ENCODE data around the gene CFTR.

Gene CFTR

DNA sequence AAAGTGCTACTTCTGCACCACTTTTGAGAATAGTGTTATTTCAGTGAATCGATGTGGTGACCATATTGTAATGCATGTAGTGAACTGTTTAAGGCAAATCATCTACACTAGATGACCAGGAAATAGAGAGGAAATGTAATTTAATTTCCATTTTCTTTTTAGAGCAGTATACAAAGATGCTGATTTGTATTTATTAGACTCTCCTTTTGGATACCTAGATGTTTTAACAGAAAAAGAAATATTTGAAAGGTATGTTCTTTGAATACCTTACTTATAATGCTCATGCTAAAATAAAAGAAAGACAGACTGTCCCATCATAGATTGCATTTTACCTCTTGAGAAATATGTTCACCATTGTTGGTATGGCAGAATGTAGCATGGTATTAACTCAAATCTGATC, 110.4 kb downstream of the CFTR start:
- no peak for DNase-seq (ENCODE audit: low read depth)

DNA sequence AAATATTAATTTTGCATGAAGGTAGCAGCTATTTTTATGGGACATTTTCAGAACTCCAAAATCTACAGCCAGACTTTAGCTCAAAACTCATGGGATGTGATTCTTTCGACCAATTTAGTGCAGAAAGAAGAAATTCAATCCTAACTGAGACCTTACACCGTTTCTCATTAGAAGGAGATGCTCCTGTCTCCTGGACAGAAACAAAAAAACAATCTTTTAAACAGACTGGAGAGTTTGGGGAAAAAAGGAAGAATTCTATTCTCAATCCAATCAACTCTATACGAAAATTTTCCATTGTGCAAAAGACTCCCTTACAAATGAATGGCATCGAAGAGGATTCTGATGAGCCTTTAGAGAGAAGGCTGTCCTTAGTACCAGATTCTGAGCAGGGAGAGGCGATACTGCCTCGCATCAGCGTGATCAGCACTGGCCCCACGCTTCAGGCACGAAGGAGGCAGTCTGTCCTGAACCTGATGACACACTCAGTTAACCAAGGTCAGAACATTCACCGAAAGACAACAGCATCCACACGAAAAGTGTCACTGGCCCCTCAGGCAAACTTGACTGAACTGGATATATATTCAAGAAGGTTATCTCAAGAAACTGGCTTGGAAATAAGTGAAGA, 112.3 kb downstream of the CFTR start:
- DNase-seq (ENCODE audit: low read depth) = no peak

DNA sequence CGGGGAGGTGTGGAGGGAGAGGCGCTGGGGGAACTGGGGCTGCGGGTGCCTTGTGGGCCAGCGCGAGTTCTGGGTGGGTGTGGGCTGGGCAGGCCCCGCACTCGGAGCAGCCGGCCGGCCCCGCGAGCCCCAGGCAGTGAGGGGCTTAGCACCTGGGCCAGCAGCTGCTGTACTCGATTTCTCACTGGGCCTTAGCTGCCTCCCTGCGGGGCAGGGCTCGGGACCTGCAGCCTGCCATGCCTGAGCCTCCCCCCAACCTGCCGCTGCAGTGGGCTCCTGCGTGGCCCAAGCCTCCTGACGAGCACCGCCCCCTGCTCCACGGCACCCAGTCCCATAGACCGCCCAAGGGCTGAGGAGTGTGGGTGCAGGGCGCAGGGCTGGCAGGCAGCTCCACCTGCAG, 116.3 kb downstream of the CFTR start:
- no peak for DNase-seq (ENCODE audit: low read depth)

DNA sequence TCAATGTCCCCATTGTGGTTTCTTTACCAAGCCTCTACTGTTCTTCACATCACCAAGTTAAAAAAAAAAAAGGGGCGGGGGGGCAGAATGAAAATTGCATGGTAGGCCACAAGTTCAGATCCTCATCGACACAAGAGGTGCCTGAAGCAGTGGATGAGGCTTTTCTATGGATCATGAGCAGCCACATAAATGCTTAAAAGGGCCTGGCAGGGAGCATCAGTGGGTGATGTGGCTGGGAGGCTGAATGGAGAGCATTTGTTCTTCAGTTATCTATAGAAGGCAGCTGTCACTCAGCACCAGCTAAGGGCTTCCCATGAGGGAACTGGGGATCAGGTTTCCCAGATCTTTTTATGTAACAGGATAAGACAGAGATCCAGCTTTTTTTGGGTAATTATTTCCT, 117.9 kb downstream of the CFTR start:
- no peak for DNase-seq (ENCODE audit: low read depth)

DNA sequence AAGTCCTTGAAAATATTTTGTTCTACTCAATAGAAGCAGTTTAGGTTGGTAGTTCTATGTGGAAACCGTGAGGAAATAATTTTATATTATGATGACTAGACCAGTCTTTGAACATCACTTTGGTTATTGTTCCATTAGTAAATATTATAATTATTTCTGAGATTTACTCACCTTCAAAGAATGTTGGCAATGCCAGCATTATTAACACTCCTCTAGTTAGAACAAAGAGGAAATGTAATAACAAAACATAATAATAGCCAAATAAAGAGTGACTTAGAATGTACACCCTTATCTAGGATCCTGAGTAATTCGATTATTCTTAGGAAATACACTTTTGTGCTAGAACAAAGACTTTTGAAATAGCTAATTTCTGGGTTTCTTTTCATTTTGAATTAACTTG, 121.1 kb downstream of the CFTR start:
- DNase-seq (ENCODE audit: low read depth) = no peak

DNA sequence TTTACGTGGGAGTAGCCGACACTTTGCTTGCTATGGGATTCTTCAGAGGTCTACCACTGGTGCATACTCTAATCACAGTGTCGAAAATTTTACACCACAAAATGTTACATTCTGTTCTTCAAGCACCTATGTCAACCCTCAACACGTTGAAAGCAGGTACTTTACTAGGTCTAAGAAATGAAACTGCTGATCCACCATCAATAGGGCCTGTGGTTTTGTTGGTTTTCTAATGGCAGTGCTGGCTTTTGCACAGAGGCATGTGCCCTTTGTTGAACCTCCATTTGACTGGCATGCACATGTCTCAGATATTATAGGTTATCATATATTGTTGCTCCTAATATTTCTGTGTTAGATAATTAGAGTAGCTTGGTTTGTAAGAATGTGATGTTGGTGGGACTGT, 123.8 kb downstream of the CFTR start:
- no peak for DNase-seq (ENCODE audit: low read depth)

DNA sequence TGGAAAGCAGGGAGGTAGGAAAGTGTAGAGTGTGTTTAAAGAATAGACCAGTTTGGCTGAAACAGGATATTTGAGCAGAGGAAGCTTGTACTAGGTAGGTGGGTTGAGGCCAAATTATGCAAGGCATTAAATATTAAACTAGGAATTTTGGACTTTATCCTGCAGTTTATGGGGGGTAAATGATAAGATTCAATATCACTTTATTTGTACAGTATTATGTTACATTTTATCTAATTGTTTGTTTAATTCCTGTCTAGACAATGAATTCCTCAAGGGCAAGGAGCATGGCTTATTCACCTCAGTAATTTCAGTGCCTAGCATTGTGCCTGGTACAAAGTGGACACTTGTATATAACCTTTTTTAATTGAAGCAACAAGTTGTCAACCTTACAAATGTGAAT, 125.9 kb downstream of the CFTR start:
- no peak for DNase-seq (ENCODE audit: low read depth)

DNA sequence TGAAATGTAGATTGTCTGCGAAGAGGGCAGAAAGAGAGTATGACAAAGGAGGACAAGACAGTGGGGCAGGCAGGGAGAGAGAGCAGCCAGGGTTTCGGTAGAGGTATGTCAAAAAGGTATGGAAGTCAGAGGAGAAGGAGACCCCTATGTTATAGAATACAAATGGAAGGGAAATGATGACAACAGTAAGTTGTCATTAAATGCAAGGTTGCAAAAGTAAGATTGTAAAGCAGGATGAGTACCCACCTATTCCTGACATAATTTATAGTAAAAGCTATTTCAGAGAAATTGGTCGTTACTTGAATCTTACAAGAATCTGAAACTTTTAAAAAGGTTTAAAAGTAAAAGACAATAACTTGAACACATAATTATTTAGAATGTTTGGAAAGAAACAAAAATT, 126.3 kb downstream of the CFTR start:
- no peak for DNase-seq (ENCODE audit: low read depth)

DNA sequence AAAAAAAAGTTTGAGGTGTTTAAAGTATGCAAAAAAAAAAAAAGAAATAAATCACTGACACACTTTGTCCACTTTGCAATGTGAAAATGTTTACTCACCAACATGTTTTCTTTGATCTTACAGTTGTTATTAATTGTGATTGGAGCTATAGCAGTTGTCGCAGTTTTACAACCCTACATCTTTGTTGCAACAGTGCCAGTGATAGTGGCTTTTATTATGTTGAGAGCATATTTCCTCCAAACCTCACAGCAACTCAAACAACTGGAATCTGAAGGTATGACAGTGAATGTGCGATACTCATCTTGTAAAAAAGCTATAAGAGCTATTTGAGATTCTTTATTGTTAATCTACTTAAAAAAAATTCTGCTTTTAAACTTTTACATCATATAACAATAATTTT, 130.6 kb downstream of the CFTR start:
- no peak for DNase-seq (ENCODE audit: low read depth)

DNA sequence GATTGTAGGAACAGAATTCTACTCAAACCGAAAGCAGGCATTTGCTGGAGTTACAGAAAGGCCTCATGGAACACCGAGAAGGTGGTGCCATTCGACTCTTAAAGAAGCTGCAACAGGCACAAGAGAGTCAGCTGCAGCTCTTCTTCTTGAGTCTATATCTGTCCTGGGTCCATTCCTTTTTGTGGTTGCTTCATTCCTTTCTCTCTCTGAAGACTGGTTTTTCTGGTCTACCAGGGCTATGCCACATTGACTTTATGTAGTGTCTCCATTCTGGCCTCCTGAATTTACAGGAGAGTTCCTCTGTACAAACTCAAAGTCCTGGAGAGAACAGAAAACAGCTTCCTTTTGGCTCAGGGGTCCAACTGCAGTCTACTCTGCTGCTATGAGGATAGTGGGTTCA, 132.8 kb downstream of the CFTR start:
- DNase-seq (ENCODE audit: low read depth) = no peak

DNA sequence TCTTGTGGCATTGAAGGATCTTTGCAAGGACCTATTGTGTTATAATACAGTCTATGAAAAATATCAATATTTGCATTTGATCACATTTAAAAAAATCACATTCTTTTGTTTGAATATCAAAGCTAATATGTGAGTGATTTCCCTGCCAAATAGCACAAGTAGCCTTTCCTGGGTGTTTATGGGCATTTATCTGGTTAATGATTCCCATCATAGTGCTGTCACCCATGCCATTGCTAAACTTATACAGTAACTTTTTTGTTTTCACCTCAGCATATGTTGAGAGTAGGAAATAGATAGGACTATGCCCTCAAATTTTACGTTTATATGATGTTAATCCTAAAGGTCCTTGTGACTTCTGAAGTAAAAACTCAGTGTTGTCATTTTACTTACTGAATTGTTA, 136.9 kb downstream of the CFTR start:
- DNase-seq (ENCODE audit: low read depth) = no peak

DNA sequence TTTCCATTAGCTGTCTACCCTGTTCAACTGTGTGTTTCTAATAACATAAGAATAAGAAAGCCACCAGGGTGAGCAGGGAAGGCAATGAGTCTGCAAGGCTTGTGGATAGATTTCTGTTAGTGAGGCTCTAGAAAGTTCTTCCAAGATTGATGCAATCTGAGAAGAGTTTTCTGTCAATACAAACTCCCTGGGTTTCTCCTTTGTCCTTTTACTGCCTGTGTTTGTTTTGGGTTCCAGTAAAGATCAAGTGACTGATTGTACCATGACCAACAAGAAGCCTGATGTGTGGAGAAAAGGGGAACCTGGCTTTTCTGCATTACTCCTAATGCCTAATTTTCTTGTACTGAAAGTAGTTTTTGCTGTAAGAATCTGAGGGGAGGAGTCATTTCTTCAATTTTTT, 139.9 kb downstream of the CFTR start:
- DNase-seq (ENCODE audit: low read depth) = no peak

DNA sequence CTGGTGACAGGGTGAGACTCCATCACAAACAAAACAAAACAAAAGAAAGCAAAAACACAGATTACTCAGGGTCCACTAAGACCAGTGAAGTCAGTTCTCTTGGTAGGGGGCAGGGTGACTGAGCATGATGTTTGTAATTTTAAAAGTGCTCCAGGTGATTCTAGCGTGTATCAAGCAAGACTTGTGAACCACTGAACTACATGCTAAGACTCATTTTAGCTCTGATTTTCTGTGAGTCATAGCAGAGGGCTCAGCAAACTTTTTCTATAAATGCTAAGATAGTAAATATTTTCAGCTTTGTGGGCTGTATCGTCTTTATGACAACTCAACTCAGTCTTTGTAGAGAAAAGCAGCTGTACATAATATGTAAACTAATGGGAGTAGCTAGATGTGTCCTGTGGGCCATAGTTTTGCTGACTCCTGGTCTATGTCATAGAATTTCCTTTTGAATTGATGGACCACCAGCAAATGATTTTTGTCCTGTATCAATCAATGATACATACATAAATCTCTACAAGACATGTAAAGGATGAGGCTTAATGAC, 141.3 kb downstream of the CFTR start:
- DNase-seq (ENCODE audit: low read depth) = no peak

DNA sequence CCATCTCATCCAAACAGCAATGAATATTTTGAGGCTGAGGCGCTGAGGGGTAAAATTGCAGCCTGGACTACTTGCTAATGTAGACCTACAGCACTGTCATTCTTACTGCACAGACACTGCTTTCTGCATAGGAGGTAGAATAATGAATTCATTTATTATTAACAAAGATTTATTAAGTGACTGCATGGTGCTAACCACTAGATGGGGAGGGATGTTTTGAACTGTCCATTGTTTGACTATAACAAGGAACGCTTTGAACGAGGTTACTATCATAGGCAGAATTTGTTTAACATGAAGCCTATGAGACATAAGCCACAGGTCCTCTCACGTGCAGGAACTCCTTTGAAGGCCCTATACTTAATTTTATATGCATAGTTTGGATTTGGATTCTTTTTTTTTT, 143.8 kb downstream of the CFTR start:
- DNase-seq (ENCODE audit: low read depth) = no peak

DNA sequence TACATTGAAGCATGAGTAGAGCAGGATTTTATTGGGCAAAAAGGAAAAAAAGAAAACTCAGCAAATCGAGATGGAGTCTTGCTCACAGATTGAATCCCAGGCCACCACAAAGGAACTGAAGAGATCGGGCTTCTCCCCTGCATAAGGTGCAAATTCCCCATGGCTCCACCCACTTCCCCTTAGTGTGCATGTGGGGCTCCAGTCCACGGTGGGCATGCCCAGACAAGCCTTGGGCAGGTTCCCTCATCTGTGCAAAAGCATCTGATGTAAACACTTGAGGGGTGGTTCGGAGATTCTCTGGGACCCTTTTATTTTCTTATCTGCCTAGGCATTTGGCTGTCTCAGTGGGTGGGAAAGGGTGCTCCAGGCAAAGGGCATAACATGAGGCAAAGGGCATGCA, 150.7 kb downstream of the CFTR start:
- no peak for DNase-seq (ENCODE audit: low read depth)

DNA sequence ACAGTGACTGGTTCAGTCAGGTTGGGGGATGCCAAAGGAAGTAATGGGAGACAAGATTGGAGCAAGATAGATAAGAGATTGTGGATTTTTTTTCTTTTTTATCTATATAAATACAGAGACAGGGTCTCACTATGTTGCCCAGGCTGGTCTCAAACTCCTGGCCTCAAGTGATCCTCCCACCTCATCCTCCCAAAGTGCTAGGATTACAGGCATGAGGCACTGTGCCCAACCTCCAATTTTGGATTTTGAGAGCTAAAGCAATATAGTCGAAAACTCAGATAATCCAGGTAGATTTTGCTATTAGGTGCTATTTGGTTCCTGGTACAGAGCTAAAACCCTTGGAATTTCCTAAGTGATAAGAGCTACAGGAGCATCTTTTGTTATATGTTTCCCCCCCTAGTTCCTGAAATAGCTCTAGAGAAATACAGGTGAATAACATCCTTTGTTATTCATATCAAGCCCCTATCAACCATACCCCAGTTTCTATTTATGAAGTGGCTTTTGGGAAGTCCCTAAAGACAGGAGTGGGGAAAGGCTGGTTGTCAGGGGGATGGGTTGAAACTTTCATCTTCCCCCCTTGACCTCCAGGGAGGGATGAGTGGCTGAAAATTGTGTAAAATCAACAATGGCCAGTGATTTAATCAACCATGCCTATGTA, 151.2 kb downstream of the CFTR start:
- DNase-seq (ENCODE audit: low read depth) = no peak

DNA sequence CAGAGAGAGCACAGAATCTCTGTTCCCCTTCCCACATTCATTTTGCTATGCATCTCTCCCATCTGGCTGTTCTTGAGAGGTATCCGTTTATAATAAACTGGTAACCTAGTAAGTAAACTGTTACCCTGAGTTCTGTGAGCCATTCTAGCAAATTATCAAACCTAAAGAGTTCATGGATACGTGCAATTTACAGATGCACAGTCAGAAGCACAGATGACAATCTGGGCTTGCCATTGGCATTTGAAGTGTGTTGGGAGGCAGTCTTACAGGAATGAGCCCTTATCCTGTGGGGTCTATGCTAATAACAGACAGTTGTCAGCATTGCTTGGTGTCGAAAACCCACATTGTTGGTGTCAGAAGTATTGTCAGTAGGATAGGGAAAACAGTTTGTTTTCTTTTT, 151.8 kb downstream of the CFTR start:
- no peak for DNase-seq (ENCODE audit: low read depth)

DNA sequence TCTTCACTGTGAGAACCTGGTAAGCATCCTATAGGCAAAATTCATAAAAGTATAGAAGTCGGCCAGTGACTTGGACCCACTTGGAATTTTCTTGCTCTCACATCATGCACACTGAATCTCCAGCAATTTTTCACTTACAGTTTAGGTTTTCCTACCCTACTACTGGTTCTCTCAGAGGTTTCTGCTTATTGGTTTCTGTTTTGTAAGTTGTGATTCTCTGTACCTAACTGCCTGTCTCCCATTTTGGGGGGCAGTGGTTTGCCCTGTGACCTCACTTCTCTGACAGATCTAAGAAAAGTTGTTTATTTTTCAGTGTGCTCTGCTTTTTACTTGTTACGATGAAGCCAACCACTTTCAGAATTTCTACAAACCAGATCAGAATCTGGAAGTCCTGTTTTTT, 158.1 kb downstream of the CFTR start:
- no peak for DNase-seq (ENCODE audit: low read depth)

DNA sequence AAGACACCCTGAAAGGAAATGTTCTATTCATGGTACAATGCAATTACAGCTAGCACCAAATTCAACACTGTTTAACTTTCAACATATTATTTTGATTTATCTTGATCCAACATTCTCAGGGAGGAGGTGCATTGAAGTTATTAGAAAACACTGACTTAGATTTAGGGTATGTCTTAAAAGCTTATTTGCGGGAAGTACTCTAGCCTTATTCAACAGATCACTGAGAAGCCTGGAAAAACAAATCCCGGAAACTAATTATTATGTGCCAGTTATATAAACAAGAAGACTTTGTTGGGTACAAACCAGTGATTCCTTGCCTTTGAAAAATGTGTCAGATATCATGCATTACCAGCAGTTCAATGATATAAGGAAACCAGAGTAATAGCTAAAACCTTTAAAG, 160.1 kb downstream of the CFTR start:
- no peak for DNase-seq (ENCODE audit: low read depth)

DNA sequence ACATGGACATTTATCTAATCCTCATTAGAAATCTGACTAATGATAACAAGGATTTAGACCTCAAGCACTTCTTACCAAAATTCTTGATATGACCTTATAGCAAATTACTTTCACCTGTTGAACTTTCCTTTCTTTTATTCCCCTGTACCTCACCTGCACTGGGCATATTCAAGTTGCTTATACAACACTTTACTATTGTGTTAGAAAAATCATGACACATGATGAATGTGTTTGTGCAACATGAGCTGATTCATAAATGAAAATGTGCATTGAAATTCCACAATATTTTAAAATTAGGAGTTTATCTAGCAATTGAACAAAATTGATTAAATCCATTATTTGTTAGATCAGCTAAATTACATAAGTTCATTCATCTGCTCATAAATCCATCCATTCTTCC, 160.6 kb downstream of the CFTR start:
- DNase-seq (ENCODE audit: low read depth) = no peak

DNA sequence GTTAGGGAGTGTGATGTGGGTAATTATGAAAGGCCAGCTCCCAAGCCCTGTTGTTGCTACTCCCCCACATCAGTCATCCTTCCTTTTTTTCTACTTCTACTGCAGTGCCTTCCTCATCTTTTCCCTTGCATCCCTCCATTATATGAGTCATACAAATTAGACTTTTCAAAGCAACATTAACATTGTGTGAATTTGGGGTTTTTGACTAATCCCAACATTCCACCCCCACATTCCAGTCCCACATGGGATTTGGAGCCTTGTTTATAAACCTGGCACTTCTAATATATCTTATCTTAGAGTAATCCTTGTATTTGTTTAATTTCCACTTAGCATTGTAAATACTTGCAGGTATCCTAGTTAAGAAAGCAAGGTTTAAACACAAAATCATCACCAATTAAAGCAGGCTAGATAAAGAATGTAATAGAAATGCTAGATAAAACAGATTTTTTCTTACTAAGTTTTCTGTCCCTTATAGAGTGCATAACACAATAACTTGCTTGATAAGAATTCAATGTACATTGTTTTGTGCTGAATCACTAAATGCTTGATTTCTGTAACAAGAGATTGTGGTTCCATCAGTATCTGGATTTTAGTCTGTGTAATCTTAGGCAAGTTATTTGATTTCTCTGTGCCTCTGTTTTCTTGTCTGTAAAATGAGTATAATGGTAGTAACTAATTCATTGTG, 165.8 kb downstream of the CFTR start:
- no peak for DNase-seq (ENCODE audit: low read depth)

DNA sequence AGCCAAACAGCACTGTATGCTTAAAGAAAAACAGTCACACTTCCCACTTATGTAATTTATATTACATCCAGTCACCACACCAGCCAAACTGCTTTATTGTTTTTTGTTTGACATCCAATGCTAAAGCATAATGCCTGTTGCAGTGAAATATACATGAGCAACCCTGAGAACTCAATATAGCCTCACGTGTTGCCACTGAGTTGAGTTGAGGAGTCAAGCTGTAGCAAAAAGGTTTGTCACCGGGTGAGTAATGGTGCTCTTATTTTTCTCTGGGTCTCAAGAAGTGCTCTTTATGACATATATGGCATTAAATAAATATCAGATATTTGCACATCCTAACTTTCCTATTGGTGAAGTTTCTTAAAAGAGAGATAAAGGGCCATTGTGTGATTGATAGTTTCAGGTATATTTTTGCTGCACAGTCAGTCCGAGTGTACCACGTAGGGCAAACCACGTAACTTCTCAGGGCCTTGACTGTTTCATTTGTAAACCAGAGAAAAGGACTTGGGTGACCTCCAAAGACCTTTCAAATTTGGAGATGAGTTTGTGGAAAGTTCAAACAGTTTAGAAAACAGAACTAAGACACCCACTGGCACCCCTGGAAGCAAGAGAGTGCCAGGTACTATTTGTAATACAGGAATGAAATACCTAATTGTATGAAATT, 168.5 kb downstream of the CFTR start:
- DNase-seq (ENCODE audit: low read depth) = no peak
